ENCODE results near the gene CDC20B. TPM values are rescaled to one million over a fixed set of nuclear protein-coding genes. Genes with fewer than 3 reads are reported as not detected.

The CDC20B gene
- total and polyA plus RNA-seq, 2 of the 8 experiments (the other 6 are each of a cell fraction or from before 2014, with no cell fraction given) = 0.06 TPM; not detected in 1

- TF ChIP-seq CTCF (IDR thresholded peaks at IDR 0.05; ENCODE audit: control extremely low read depth in 1 of 3, insufficient read depth in 1 of 3, low read depth in 1 of 3, low read length in 3 of 3) = no peak
- TF ChIP-seq CREB1 (IDR thresholded peaks at IDR 0.05) = no peak
- no peak for TF ChIP-seq EP300 (IDR thresholded peaks at IDR 0.05; ENCODE audit: borderline replicate concordance in 1 of 2, low read depth in 2 of 2, low read length in 2 of 2)
- no peak for TF ChIP-seq ZNF274 (IDR thresholded peaks at IDR 0.05; ENCODE audit: borderline replicate concordance, extremely low read depth, low read length)
- no peak for TF ChIP-seq RFX5 (IDR thresholded peaks at IDR 0.05; ENCODE audit: borderline replicate concordance, low read depth, low read length)
- TF ChIP-seq TCF12 (IDR thresholded peaks at IDR 0.05; ENCODE audit: low read depth, low read length) = no peak
- no peak for TF ChIP-seq RXRA (IDR thresholded peaks at IDR 0.05; ENCODE audit: insufficient read depth, low read depth, low read length)
- TF ChIP-seq FOSL1 (IDR thresholded peaks at IDR 0.05; ENCODE audit: insufficient read depth, low read depth, low read length) = no peak
- TF ChIP-seq BACH1 (IDR thresholded peaks at IDR 0.05; ENCODE audit: low read length) = no peak
Measured at GRCh38 chr5:55177078-55177477, 4.1 kb upstream of the CDC20B start (continued).

All from H1 (cell line).